ENCODE results near the gene ZNF48. TPM values are rescaled to one million over a fixed set of nuclear protein-coding genes. Genes with fewer than 3 reads are reported as not detected.

Gene ZNF48
- total RNA-seq = 10 to 100 TPM; 10.9 to 11.1 TPM

- Histone ChIP-seq H3K36me3 (peaks cover 8% of the 10 kb centered on the region), H3K4me1 (ENCODE audit: control insufficient read depth in 1 of 2, low read depth in 2 of 2) (peaks cover 17 to 37% of the 10 kb centered on the region in 2 donors), H3K27me3 (replicated peaks; ENCODE audit: insufficient read depth) (no peaks in the 10 kb centered on the region), H3K9me3 (no peaks in the 10 kb centered on the region), H3K4me3 (peak within 1 kb of the TSS; percentile 97), H3K27ac (peak within 1 kb of the TSS; percentile 67 to 79)
- TF ChIP-seq, protein P1, sequence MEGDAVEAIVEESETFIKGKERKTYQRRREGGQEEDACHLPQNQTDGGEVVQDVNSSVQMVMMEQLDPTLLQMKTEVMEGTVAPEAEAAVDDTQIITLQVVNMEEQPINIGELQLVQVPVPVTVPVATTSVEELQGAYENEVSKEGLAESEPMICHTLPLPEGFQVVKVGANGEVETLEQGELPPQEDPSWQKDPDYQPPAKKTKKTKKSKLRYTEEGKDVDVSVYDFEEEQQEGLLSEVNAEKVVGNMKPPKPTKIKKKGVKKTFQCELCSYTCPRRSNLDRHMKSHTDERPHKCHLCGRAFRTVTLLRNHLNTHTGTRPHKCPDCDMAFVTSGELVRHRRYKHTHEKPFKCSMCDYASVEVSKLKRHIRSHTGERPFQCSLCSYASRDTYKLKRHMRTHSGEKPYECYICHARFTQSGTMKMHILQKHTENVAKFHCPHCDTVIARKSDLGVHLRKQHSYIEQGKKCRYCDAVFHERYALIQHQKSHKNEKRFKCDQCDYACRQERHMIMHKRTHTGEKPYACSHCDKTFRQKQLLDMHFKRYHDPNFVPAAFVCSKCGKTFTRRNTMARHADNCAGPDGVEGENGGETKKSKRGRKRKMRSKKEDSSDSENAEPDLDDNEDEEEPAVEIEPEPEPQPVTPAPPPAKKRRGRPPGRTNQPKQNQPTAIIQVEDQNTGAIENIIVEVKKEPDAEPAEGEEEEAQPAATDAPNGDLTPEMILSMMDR (IDR thresholded peaks at IDR 0.05) = peak; percentile 6
- ATAC-seq (ENCODE audit: insufficient number of reproducible peaks, low FRiP score, low read depth) (peak; percentile 43), DNase-seq (ENCODE audit: low spot score) (no peak)
These were observed at the start of gene ZNF48 for GRCh38 chr16:30395155-30395991. Gene ZNF48, plus strand, starts transcription at chr16:30395420. Its CDS starts 375 bp downstream, at chr16:30395795.

DNA sequence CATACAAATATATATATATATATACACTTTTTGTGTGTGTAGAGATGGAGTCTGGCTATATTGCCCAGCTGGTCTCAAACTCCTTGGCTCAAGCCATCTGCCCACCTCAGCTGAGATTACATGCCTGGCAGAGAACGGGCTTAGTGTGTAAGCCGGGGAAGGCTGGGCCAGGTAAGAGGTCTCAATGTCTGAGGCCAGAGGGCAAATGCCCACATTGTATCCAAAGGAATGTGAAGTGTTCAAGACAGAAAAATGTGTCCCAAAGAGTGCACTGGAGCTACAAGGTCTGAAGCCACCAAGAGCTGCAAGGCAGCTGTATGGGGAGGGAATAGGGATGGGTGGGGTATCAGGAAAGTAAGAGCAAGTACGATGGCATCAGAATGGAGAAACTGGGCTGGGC, 48.9 kb upstream of the ZNF48 start:
- Histone ChIP-seq H3K4me3 (no peak overlapping the region), H3K4me1 (ENCODE audit: control insufficient read depth in 1 of 2, low read depth in 2 of 2) (peaks cover 0 to 2% of the 10 kb centered on the region in 2 donors), H3K36me3 (peaks cover 12% of the 10 kb centered on the region), H3K27ac (no peak overlapping the region), H3K27me3 (replicated peaks; ENCODE audit: insufficient read depth) (no peaks in the 10 kb centered on the region), H3K9me3 (no peaks in the 10 kb centered on the region)
- no peak for DNase-seq (ENCODE audit: low spot score)
- ATAC-seq (ENCODE audit: insufficient number of reproducible peaks, low FRiP score, low read depth) = no peak
- TF ChIP-seq, protein P1 (IDR thresholded peaks at IDR 0.05) = no peak

GRCh38 chr16:30348113-30348512, 47.1 kb upstream of the ZNF48 start:
- Histone ChIP-seq H3K27me3 (replicated peaks; ENCODE audit: insufficient read depth) (no peaks in the 10 kb centered on the region), H3K4me1 (ENCODE audit: control insufficient read depth in 1 of 2, low read depth in 2 of 2) (peaks cover 11 to 20% of the 10 kb centered on the region in 2 donors), H3K36me3 (peaks cover 25% of the 10 kb centered on the region), H3K27ac (no peak overlapping the region), H3K9me3 (no peaks in the 10 kb centered on the region), H3K4me3 (no peak overlapping the region)
- no peak for DNase-seq (ENCODE audit: low spot score)
- TF ChIP-seq, protein P1 (IDR thresholded peaks at IDR 0.05) = no peak
- ATAC-seq (ENCODE audit: insufficient number of reproducible peaks, low FRiP score, low read depth) = no peak

DNA sequence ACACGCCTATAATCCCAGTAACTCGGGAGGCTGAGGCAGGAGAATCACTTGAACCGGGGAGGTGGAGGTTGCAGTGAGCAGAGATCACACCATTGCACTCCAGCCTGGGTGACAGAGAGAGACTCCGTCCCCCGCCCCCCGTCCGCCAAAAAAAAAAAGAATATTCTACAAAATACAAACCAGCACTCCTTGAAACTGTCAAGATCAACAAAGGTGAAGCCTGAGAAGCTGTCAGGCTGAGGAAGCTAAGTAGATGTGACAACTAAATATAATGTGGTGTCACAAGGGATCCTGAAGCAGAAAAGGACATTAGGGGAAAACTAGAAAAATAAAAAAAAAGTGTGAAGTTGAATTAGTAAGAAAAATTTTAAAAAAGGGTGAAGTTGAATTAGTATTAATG, 46.3 kb upstream of the ZNF48 start:
- no peak for DNase-seq (ENCODE audit: low spot score)
- no peak for ATAC-seq (ENCODE audit: insufficient number of reproducible peaks, low FRiP score, low read depth)
- TF ChIP-seq, protein P1 (IDR thresholded peaks at IDR 0.05) = no peak
- no peak overlapping the region for H3K27ac ChIP-seq
- peaks cover 12 to 28% of the 10 kb centered on the region in 2 donors for H3K4me1 ChIP-seq (ENCODE audit: control insufficient read depth in 1 of 2, low read depth in 2 of 2)
- no peak overlapping the region for H3K4me3 ChIP-seq
- no peaks in the 10 kb centered on the region for H3K9me3 ChIP-seq
- H3K27me3 ChIP-seq (replicated peaks; ENCODE audit: insufficient read depth) = no peaks in the 10 kb centered on the region
- H3K36me3 ChIP-seq = peaks cover 32% of the 10 kb centered on the region

- peaks cover 32% of the 10 kb centered on the region for H3K36me3 ChIP-seq
- DNase-seq (ENCODE audit: low spot score) (no peak), ATAC-seq (ENCODE audit: insufficient number of reproducible peaks, low FRiP score, low read depth) (no peak)
- H3K4me3 ChIP-seq = no peak overlapping the region
- peaks cover 18 to 36% of the 10 kb centered on the region in 2 donors for H3K4me1 ChIP-seq (ENCODE audit: control insufficient read depth in 1 of 2, low read depth in 2 of 2)
- TF ChIP-seq, protein P1 (IDR thresholded peaks at IDR 0.05) = no peak
- H3K9me3 ChIP-seq = no peaks in the 10 kb centered on the region
- H3K27ac ChIP-seq = no peak overlapping the region
- no peaks in the 10 kb centered on the region for H3K27me3 ChIP-seq (replicated peaks; ENCODE audit: insufficient read depth)
These were observed 45.5 kb upstream of the ZNF48 start for GRCh38 chr16:30349675-30350074.
